Endometrial microvascular endothelial cells (primary cell): Measurements from ENCODE around the gene PNMA8B. TPM values are rescaled to one million over a fixed set of nuclear protein-coding genes. Genes with fewer than 3 reads are reported as not detected.

Experiments
- in situ Hi-C: cut with HindIII; loops from 2 replicates; pipeline ENCODE4 v1.10.0; 2017; ENCODE audit warnings: low sequenced_read_pairs, low pct_unique_long_range_greater_than_20kb; ENCODE audit errors: inconsistent ontology term
- total RNA-seq: library from RNA; depleted of rRNA; stranded (reverse); fragments of >200 nt; gene quantifications from one replicate; pipeline ENCODE4 v1.2.3, GENCODE V29; 2015; ENCODE audit errors: inconsistent ontology term

The PNMA8B gene
- total RNA-seq, 1 donor from 2014 or later: not detected

- in situ Hi-C loops: no loop called here
Measured at GRCh38 chr19:46490774-46491173, 4.9 kb downstream of the PNMA8B start.

- in situ Hi-C loops: no loop called here
Measured at GRCh38 chr19:46489445-46490272, 6.0 kb downstream of the PNMA8B start.

GRCh38 chr19:46488551-46488950 is 7.1 kb downstream of the PNMA8B start:
- in situ Hi-C loops: no loop called here

- in situ Hi-C loops: no loop called here
Measured at GRCh38 chr19:46487802-46488445, 7.7 kb downstream of the PNMA8B start.

- in situ Hi-C loops: no loop called here
Measured at GRCh38 chr19:46487178-46487801, 8.4 kb downstream of the PNMA8B start.

GRCh38 chr19:46486358-46486757 is 9.3 kb downstream of the PNMA8B start:
- in situ Hi-C loops: no loop called here

- in situ Hi-C loops: no loop called here
Measured at GRCh38 chr19:46484656-46485055, 11.0 kb downstream of the PNMA8B start.

- in situ Hi-C loops: no loop called here
Measured at GRCh38 chr19:46482631-46483030, 13.0 kb downstream of the PNMA8B start.

- in situ Hi-C loops: no loop called here
Measured at GRCh38 chr19:46481947-46482346, 13.7 kb downstream of the PNMA8B start.

GRCh38 chr19:46481223-46481848 is 14.3 kb downstream of the PNMA8B start:
- in situ Hi-C loops: no loop called here

- in situ Hi-C loops: no loop called here
Measured at GRCh38 chr19:46480415-46480814, 15.3 kb downstream of the PNMA8B start.

- in situ Hi-C loops: no loop called here
Measured at GRCh38 chr19:46478356-46478986, 17.2 kb downstream of the PNMA8B start.

- in situ Hi-C loops: no loop called here
Measured at GRCh38 chr19:46475986-46476385, 19.7 kb downstream of the PNMA8B start.

- in situ Hi-C loops: no loop called here
Measured at GRCh38 chr19:46474211-46474610, 21.5 kb downstream of the PNMA8B start.

- in situ Hi-C loops: no loop called here
Measured at GRCh38 chr19:46472592-46472991, 23.1 kb downstream of the PNMA8B start.

- in situ Hi-C loops: no loop called here
Measured at GRCh38 chr19:46471811-46472543, 23.7 kb downstream of the PNMA8B start.

- in situ Hi-C loops: no loop called here
Measured at GRCh38 chr19:46471116-46471733, 24.4 kb downstream of the PNMA8B start, which contains the start of gene PNMA8A. Gene PNMA8A (minus strand): TSS chr19:46471563. CDS start chr19:46471035, 528 bp downstream.

- in situ Hi-C loops: no loop called here
Measured at GRCh38 chr19:46470376-46470775, 25.3 kb downstream of the PNMA8B start.
